ENCODE results near the gene SERPINB5.

GRCh38 chr18:63523660-63524059 lies 46.9 kb downstream of the SERPINB5 start:
- TF ChIP-seq CTCF (IDR thresholded peaks at IDR 0.05) (no peak), POLR2AphosphoS5 (IDR thresholded peaks at IDR 0.05; ENCODE audit: low read depth, low read length) (no peak), REST (IDR thresholded peaks at IDR 0.05; ENCODE audit: insufficient read depth in 1 of 2, low read depth in 2 of 2, low read length in 1 of 2) (no peak)
